Left ventricle myocardium superior (tissue), 1 donor: Measurements from ENCODE around the gene IFNA7. TPM values are rescaled to one million over a fixed set of nuclear protein-coding genes. Genes with fewer than 3 reads are reported as not detected.
A peak's percentile ranks its signal among the peaks of the same experiment; 100 is the strongest.
"Not testable (repeated sequence)": the region's sequence is repeated elsewhere in the genome, so short reads cannot be mapped to it uniquely, and the experiment has no call there.

ENCODE experiments used
- ATAC-seq: fragments of 200-7000 bp; cut with Tn5 transposase; one replicate; pipeline ENCODE4 v1.9.1; 2020; ENCODE audit warnings: mild to moderate bottlenecking, moderate library complexity
- DNase-seq: peaks from one replicate; pipeline ENCODE4 v3.0.0-alpha.2; 2020
- intact Hi-C: fragments of 100-400 bp; cut with micrococcal nuclease; formaldehyde crosslinking; loops from one replicate; pipeline ENCODE4 v1.11.0; 2022
- long read RNA-seq: library from polyadenylated mRNA; unstranded; transcript quantifications from one replicate; pipeline ENCODE4 v2.0.0, GENCODE V29; 2021
- total RNA-seq: library from RNA; stranded (reverse); fragmentation: NEBNext Ultra II Directional; extraction: Animal tissue kit (Norgen Biotek cat#: 25700); gene quantifications from one replicate; pipeline ENCODE4 v1.2.1, GENCODE V29; 2021
- donor health status: DM: no; HTN: yes; CAD: no; lungs with severe emphysema.

Gene IFNA7
- not detected for total RNA-seq
- long read RNA-seq = 0 reads

DNA sequence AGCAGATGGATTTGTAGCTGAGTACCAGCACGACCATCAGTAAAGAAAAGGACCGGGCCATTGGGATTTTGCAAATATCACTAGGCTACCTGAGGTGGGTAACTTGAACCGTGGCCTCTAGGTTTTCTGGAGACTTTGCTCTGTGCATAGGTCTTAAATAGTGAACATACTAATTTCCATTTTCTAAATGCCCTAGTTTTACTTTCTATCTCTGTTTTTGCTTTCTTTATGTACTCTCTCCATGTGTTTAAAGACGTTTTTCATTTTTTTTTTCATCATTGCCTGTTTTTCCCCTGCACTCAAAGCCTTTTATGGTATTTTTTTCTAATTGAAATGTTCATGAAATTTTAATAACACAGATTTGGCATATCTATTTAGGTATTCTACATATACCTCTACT is at the start of gene IFNA7:
Gene IFNA7, minus strand, starts transcription at position 101 of the 400 bp plus-strand sequence. Its CDS starts 40 bp downstream, at position 61.
- ATAC-seq, intact Hi-C loops, DNase-seq: not testable (repeated sequence)

DNA sequence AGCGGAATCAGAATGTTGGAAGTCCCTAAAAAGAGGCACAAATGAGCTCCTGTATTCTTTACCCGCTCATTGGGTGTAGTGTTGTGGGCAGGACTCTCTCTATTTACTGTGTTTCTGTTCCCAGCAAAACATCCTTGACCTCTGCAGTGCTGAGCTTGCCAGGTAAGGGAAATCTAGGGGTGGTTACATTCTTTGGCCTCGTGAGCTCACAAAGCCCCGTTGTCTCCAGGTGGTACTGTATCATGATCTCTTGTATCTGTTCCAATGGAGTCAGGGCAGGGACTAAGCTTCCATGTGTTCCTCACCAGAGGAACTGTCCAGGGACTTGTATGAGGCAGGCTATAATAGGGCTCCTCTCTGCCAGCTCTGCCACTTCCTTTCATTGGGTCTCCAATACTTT is 49.6 kb upstream of the IFNA7 start:
- intact Hi-C loops = no loop called here
- ATAC-seq = no peak
- DNase-seq = no peak

DNA sequence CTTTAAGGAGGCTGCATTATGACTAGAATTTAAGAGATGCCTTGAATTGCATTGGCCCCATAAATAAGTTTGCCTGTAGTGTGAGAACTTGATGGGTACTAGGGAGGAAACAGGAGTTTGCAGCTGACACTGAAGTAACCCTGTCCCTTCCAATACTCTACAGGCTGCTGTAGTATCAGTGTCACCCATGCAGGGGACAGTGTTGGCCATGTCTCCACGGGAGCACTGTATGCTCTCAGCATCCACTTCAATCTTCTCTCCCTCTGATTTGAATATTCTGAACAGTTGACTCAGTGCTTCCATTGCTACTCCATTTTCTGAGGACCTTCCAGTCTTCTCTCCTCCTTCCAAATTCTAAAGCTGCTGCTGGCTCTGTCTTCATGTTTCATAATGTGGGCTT is 49.2 kb upstream of the IFNA7 start:
- no peak for ATAC-seq
- intact Hi-C loops = no loop called here
- no peak for DNase-seq

DNA sequence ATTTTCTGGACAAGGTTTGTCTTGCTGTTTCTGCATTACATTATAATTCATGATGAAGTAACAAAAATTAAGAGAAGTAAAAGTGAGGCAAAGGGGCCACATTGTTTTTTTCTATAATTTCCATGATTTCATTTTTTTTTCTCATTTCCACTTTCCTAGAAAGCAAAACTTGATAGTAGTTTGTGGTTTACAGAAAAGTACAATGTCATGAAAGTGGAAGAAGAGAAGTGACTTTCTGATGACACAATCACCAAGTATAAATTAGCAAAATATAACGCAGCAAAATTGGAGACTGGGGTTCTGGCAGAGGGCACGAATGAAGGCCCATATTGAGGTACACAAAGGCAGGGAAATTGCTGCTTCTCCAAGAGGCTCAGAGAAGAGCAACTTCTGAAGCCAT is 42.8 kb upstream of the IFNA7 start:
- no peak for ATAC-seq
- intact Hi-C loops = no loop called here
- no peak for DNase-seq

DNA sequence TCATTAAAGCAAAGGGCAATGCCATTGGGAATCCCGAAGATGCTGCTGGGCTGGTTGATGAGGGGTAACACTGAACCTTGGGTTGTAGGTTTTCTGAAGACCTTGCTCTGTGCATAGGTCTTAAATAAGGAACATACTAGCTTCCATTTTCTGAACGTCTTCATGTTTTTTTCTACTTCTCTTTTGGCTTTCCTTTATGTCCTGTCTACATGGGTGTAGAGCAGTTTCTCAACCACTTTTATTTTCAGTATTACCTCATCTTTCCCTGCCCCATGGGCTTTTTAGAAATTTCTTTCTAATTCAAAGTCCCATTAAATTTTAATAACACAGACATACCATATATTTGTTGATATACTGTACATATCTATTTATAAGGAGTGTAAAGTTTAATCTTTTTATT is 37.9 kb upstream of the IFNA7 start, which contains the start of gene IFNA14:
Gene IFNA14, minus strand, starts transcription at position 95 of the 400 bp plus-strand sequence. Its CDS starts 70 bp downstream, at position 25.
- DNase-seq (no peak), ATAC-seq (no peak)
- intact Hi-C loops = no loop called here

DNA sequence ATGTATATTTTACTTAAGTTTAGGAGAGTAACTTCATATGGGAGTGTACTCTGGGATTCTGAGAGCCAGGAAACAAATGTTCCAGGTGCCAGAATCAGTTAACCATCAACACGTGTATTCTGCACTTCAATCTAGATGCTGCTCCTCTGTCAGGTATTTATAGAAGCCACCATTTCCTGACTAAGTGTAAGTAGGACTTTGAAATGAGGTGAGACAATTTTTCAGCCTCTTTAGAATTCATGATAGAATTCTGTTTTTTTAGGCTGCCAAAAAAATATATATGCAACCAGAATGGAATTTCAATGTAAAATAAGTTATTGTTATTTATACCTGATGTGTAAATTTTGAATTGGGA is 34.3 kb upstream of the IFNA7 start:
- ATAC-seq, DNase-seq, intact Hi-C loops: not testable (repeated sequence)

DNA sequence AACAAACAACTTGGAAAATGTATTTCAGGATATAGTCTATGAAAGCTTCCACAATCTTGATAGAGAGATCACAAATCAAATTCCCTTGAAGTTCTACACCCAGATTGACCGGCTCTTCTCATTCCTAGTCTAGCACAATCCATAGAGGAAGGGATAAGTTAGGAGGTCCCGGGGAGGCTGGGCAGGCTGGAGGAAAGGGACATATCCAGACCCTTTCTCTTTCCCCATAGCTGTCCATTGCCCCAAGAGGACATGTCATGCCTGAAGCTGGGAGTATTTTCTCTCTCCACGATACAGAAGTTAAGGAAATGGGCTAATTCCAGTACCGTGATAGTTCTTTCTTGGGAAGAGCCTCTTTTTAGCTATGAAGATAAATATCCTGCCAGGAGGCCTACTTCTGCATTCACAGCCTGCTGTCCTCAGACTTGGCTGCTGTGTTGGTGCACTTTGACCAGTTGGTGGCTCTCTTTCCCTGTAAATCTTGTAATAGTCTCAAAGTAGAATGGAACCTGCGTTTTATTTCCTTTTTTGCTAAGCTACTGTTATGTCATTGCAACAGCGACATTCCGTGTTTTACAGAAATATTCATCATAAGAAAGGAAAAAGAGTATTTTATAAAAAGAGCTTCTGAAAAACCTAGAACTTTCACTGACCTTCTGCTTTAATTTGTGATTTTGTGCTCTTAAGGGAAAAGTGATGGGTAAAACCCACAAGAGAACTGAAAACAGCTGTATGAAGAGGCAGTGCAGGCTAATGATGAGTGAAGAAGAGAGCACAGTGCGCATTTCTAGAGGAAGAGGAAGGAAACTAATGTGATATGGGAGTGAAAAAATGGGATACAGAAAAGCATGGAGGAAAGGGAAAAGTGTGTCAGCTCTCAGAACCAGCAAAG is 33.7 kb upstream of the IFNA7 start:
- DNase-seq, intact Hi-C loops: not testable (repeated sequence)

DNA sequence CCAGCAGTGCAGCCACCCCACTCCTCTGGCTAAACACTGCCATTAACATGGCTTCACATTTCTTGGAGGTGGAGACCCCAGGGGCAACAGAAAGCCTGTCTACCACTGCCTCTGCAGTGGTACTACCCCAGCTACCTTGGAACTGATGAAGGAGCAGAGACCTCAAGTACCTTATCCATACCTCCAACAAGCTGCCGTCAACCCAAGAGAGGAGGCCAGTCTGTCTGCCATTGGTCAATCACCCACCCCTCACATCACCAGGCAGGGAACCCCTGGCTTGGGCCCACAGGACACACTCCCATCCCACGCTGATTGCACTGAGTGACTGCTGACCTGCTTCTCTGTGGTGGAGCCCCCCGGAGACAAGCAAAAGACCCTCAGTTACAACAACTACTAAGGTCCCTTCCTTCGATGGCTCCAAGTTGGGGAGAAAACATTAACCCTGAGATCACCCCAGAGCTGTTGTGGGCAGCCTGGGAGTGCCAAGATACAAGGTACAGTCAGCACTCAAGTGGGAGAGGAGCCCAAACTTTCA is 32.2 kb upstream of the IFNA7 start:
- DNase-seq (no peak), ATAC-seq (no peak)
- intact Hi-C loops = no loop called here

More for the DNA sequence above, 33.7 kb upstream of the IFNA7 start:
- peak; percentile 60 for ATAC-seq

DNA sequence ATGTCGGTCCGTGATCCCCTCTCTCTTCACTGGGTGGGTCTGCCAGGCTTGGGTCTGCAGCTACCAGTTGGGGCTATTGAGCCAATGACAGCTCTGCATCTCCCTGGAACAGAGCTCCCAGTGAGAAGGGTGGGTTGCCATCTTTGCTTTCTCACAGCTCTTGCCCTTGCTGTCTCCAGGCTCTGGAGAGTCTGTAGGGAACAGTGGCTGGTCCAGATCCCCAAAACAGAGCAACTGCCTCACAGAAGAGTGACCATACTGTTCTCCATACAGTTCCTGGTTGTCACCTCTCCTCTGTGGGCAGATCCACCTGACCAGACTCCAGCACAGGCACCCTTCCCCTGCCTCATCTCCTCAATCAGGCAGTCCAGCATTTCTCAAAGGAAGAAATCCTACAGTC is 31.3 kb upstream of the IFNA7 start:
- ATAC-seq = no peak
- no peak for DNase-seq
- intact Hi-C loops = no loop called here

DNA sequence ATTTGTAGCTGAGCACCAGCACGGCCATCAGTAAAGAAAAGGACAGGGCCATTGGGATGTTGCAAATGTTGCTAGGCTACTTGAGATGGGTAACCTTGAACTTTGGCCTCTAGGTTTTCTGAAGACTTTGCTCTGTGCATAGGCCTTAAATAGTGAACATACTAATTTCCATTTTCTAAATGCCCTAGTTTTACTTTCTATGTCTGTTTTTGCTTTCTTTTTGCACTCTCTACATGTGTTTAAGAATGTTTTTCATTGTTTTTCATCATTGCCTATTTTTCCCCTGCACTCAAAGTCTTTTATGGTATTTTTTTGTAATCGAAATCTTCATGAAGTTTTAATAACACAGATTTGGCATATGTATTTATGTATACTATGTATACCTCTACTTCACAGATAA is 26.1 kb upstream of the IFNA7 start, which contains the start of gene IFNA17:
Gene IFNA17, minus strand, starts transcription at position 101 of the 400 bp plus-strand sequence. Its CDS starts 49 bp downstream, at position 52.
- ATAC-seq (no peak), DNase-seq (no peak)
- intact Hi-C loops = no loop called here

DNA sequence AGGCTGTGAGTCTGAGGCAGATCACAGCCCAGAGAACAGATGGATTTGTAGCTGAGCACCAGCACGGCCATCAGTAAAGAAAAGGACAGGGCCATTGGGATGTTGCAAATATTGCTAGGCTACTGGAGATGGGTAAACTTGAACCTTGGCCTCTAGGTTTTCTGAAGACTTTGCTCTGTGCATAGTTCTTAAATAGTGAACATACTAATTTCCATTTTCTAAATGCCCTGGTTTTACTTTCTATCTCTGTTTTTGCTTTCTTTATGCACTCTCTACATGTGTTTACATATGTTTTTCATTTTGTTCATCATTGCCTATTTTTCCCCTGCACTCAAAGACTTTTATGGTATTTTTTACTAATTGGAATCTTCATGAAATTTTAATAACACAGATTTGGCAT is 15.2 kb upstream of the IFNA7 start, which contains the start of gene IFNA16:
Gene IFNA16, minus strand, starts transcription at position 101 of the 400 bp plus-strand sequence. Its CDS starts 6 bp downstream, at position 95.
- DNase-seq, ATAC-seq, intact Hi-C loops: not testable (repeated sequence)

DNA sequence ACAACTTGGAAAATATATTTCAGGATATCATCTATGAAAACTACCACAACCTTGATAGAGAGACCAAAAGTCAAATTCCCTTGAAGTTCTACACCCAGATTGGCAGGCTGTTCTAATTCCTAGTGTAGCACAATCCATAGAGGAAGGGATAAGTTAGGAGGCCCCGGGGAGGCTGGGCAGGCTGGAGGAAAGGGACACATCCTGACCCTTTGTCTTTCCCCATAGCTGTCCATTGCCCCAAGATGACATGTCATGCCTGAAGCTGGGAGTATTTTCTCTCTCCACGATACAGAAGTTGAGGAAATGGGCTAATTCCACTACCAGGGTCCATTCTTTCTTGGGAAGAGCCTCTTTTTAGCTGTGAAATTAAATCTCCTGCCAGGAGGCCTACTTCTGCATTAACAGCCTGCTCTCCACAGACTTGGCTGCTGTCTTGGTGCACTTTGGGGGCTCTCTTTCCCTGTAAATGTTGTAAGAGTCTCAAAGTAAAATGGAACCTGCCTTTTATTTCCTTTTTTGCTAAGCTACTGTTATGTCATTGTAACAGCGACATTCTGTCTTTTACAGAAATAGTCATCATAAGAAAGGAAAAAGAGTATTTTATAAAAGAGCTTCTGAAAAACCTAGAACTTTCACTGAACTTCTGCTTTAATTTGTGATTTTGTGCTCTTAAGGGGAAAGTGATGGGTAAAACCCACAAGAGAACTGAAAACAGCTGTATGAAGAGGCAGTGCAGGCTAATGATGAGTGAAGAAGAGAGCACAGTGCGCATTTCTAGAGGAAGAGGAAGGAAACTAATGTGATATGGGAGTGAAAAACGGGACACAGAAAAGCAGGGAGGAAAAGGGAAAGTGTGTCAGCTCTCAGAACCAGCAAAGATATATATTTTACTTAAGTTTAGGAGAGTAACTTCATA is 11.7 kb upstream of the IFNA7 start:
- DNase-seq, intact Hi-C loops: not testable (repeated sequence)

DNA sequence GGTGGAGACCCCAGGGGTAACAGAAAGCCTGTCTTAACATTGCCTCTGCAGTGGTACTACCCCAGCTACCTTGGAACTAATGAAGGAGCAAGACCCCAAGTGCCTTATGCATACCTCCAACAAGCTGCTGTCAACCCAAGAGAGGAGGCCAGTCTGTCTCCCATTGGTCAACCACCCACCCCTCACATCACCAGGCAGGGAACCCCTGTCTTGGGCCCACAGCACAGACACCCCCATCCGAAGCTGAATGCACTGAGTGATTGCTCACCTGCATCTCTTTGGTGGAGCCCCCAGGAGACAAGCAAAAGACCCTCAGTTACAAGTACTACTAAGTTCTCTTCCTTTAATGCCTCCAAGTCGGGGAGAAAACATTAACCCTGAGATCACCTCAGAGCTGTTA is 10.2 kb upstream of the IFNA7 start:
- intact Hi-C loops, DNase-seq, ATAC-seq: not testable (repeated sequence)

More for the DNA sequence above, 11.7 kb upstream of the IFNA7 start:
- not testable (repeated sequence) for ATAC-seq

DNA sequence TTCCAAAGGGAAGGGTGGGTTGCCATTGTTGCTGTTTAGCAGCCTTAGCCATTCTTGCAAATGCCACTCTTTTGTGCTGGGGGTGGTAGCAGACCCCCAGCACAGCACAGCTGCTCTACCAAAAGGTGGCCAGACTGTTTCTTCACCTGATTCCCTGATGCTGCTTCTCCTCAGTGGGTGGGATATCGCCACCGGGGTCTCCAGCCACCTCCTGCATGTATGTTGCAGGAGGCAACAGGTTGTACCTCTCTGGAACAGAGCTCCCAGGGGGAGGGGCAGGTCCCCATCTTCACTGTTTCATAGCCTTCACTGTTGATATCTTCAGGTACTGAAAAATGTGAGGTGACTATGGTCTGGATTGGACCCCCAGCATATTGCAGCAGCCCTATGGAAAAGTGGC is 8.8 kb upstream of the IFNA7 start:
- ATAC-seq, DNase-seq, intact Hi-C loops: not testable (repeated sequence)

DNA sequence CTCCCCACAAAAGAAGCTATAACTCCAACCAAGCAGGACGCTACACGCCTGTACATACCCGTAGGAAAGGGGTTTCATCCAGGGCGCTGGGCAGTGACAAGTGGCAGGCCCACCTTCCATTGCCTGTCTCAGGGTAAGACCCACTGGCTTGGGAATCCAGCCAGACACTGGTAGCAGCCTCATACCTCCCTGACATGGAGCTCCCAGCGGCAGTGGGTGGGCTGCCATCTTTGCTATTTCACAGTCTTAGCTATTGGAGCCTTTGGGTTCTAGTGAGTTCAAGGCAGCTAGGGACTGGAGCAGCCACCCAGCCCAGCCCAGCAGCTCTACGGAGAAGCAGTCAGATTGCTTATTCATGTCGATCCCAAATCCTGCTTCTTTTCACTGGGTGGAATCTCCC is 8.3 kb upstream of the IFNA7 start:
- DNase-seq (no peak), ATAC-seq (no peak)
- intact Hi-C loops = no loop called here

DNA sequence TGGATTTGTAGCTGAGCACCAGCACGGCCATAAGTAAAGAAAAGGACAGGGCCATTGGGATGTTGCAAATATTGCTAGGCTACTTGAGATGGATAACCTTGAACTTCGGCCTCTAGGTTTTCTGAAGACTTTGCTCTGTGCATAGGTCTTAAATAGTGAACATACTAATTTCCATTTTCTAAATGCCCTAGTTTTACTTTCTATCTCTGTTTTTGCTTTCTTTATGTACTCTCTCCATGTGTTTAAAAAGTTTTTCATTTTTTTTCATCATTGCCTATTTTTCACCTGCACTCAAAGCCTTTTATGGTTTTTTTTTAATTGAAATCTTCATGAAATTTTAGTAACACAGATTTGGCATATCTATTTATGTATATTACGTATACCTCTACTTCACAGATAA is 5.0 kb upstream of the IFNA7 start, which contains the start of gene IFNA10:
Gene IFNA10, minus strand, starts transcription at position 101 of the 400 bp plus-strand sequence. Its CDS starts 46 bp downstream, at position 55.
- intact Hi-C loops, ATAC-seq, DNase-seq: not testable (repeated sequence)

DNA sequence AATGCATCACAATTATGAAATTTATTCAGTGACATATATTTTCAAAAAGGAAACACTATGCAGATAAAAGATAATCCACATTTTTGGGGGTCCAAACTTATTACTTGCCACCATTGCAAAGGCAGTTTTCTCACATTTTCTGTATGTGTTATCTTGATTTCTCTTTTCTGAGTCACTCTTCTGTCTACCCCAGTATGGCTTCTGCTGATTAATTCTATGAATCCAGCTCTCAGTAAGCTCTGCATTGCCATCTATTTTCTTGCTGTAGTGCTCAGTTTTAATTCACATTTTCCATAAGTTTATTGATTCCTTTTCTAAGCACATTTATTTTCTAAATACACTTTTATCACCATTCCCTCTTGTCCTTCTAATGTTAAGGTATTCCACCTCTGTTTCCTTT is 3.2 kb upstream of the IFNA7 start:
- intact Hi-C loops = no loop called here
- DNase-seq (no peak), ATAC-seq (no peak)

DNA sequence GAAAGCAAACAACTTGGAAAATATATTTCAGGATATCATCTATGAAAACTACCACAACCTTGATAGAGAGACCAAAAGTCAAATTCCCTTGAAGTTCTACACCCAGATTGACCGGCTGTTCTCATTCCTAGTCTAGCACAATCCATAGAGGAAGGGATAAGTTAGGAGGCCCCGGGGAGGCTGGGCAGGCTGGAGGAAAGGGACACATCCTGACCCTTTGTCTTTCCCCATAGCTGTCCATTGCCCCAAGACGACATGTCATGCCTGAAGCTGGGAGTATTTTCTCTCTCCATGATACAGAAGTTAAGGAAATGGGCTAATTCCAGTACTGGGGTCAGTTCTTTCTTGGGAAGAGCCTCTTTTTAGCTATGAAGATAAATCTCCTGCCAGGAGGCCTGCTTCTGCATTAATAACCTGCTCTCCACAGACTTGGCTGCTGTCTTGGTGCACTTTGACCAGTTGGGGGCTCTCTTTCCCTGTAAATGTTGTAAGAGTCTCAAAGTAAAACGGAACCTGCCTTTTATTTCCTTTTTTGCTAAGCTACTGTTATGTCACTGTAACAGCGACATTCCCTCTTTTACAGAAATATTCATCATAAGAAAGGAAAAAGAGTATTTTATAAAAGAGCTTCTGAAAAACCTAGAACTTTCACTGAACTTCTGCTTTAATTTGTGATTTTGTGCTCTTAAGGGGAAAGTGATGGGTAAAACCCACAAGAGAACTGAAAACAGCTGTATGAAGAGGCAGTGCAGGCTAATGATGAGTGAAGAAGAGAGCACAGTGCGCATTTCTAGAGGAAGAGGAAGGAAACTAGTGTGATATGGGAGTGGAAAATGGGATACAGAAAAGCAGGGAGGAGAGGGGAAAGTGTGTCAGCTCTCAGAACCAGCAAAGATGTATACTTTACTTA is 6.9 kb downstream of the IFNA7 start:
- intact Hi-C loops, DNase-seq: not testable (repeated sequence)
- ATAC-seq = peak; percentile 73
